AG04450 (cell line): Measurements from ENCODE around the gene RADIL. TPM values are rescaled to one million over a fixed set of nuclear protein-coding genes. Genes with fewer than 3 reads are reported as not detected.

Experiments used
- CTCF ChIA-PET: fragments of 300-600, 350-600 bp; formaldehyde crosslinking; extraction: SDS; loops from one replicate; lab custom pipeline; 2022; ENCODE audit warnings: antibody characterized with exemption, inconsistent platforms; lab: Charles Lee
- POLR2A ChIA-PET: fragments of 350-600 bp; formaldehyde crosslinking; extraction: SDS; loops from one replicate; lab custom pipeline; 2021; ENCODE audit warnings: antibody characterized with exemption, inconsistent platforms; lab: Yijun Ruan, JAX
- DNase-seq: peaks from one replicate; pipeline ENCODE4 v3.0.0-alpha.2; 2011; ENCODE audit warnings: low read depth, low spot score
- H3K27ac ChIP-seq: one replicate; pipeline ENCODE4 v1.5.1; 2012; ENCODE audit warnings: low read depth, low read length, control low read depth
- H3K27me3 ChIP-seq: one replicate; pipeline ENCODE4 v1.6.0; 2012; ENCODE audit warnings: low read length; ENCODE audit not compliant: control insufficient read depth, insufficient read depth
- H3K4me3 ChIP-seq: 2 replicates; pipeline ENCODE4 v1.5.1; 2011; ENCODE audit warnings: mild to moderate bottlenecking, low read depth, low read length, control low read depth
- H3K9me3 ChIP-seq: 2 replicates; pipeline ENCODE4 v1.5.1; 2012; ENCODE audit warnings: low read length; ENCODE audit not compliant: control insufficient read depth, insufficient read depth
- CTCF ChIP-seq: IDR thresholded peaks from 2 replicates; pipeline ENCODE4 v1.5.1; 2011; ENCODE audit warnings: low read depth, low read length, control low read depth, inconsistent platforms
- polyA plus RNA-seq: library from polyadenylated mRNA; depleted of rRNA; stranded (reverse); fragments of >200 nt; gene quantifications from 2 replicates; pipeline ENCODE4 v1.2.3, GENCODE V29; 2011

The RADIL gene
- polyA plus RNA-seq, 1 experiment = 0.07 TPM

GRCh38 chr7:4919969-4920766 is 36.7 kb upstream of the RADIL start:
- Histone ChIP-seq H3K27ac (no peak overlapping the region), H3K27me3 (no peaks in the 10 kb centered on the region), H3K9me3 (peaks cover 10% of the 10 kb centered on the region), H3K4me3 (no peak overlapping the region)
- POLR2A ChIA-PET = no interaction called here
- TF ChIP-seq CTCF = no peak
- CTCF ChIA-PET = no interaction called here
- DNase-seq = no peak

GRCh38 chr7:4916113-4916512 is 32.6 kb upstream of the RADIL start:
- Histone ChIP-seq H3K9me3 (peaks cover 6% of the 10 kb centered on the region), H3K27me3 (no peaks in the 10 kb centered on the region), H3K27ac (no peak overlapping the region), H3K4me3 (no peak overlapping the region)
- DNase-seq = no peak
- no peak for TF ChIP-seq CTCF
- CTCF ChIA-PET = no interaction called here
- POLR2A ChIA-PET = no interaction called here

- DNase-seq = no peak
- Histone ChIP-seq H3K4me3 (no peak overlapping the region), H3K27ac (no peak overlapping the region), H3K9me3 (no peaks in the 10 kb centered on the region), H3K27me3 (no peaks in the 10 kb centered on the region)
- CTCF ChIA-PET = no interaction called here
- POLR2A ChIA-PET = no interaction called here
- no peak for TF ChIP-seq CTCF
Observed at GRCh38 chr7:4911111-4911828, 27.8 kb upstream of the RADIL start.

GRCh38 chr7:4906682-4907081 is 23.2 kb upstream of the RADIL start:
- no peaks in the 10 kb centered on the region for H3K27me3 ChIP-seq
- no peaks in the 10 kb centered on the region for H3K9me3 ChIP-seq
- no peak overlapping the region for H3K4me3 ChIP-seq
- CTCF ChIA-PET = interaction anchor here (1.2 kb wide), 1 partner anchor 67 kb away, joined by 5 read pairs; no protein-coding TSS in a partner anchor
- no peak overlapping the region for H3K27ac ChIP-seq
- TF ChIP-seq CTCF = no peak
- POLR2A ChIA-PET = no interaction called here
- DNase-seq = no peak

GRCh38 chr7:4905171-4905570 is 21.7 kb upstream of the RADIL start:
- Histone ChIP-seq H3K27ac (no peak overlapping the region), H3K4me3 (no peak overlapping the region), H3K9me3 (no peaks in the 10 kb centered on the region), H3K27me3 (no peaks in the 10 kb centered on the region)
- CTCF ChIA-PET = no interaction called here
- POLR2A ChIA-PET = no interaction called here
- no peak for TF ChIP-seq CTCF
- no peak for DNase-seq
